Measurements from ENCODE around the gene PHAF1. TPM values are rescaled to one million over a fixed set of nuclear protein-coding genes. Genes with fewer than 3 reads are reported as not detected.

The PHAF1 gene
- total and polyA plus RNA-seq, 2 of the 13 experiments (the other 11 are each of a cell fraction or from before 2014, with no cell fraction given) = 48.3 to 174 TPM

GRCh38 chr16:67186550-67186950 is 76.8 kb downstream of the PHAF1 start:
- peaks cover 61% of the 10 kb centered on the region for H3K4me1 ChIP-seq (ENCODE audit: insufficient read depth, low read length)
- H3K79me2 ChIP-seq (ENCODE audit: insufficient read depth, low read length) = no peaks in the 10 kb centered on the region
- H3K4me3 ChIP-seq (replicated peaks in 1 of 3; ENCODE audit: insufficient read depth in 1 of 3, low read depth in 2 of 3, low read length in 3 of 3) = no peak overlapping the region
- WGBS (ENCODE audit: low lambda C conversion rate) = 3% methylated on average over 4 of the region's 5 CpGs
- H2AFZ ChIP-seq (ENCODE audit: low read length) = no peak overlapping the region
- POLR2A ChIA-PET = interaction anchor here (1.0 kb wide), 1 partner anchor 16 kb away, joined by 3 read pairs; the partner anchor contains the start of gene NOL3
- H3K4me2 ChIP-seq (ENCODE audit: low read depth, low read length) = no peak overlapping the region
- ATAC-seq (no peak), DNase-seq (ENCODE audit: low spot score) (no peak), FAIRE-seq (no peak)
- H3K9me3 ChIP-seq (ENCODE audit: low read length) = no peaks in the 10 kb centered on the region
- no peak overlapping the region for H3K9ac ChIP-seq (ENCODE audit: insufficient read depth, low read depth, low read length)
- BruUV-seq (replicated peaks) = no TSS peak
- peaks cover 7 to 10% of the 10 kb centered on the region in 2 experiments; a peak in 2 of 5 replicates for H3K27me3 ChIP-seq (ENCODE audit: control insufficient read depth in 1 of 2, insufficient read depth in 2 of 2, low read length in 2 of 2)
- CTCF ChIA-PET (ENCODE audit: low intra/inter-chr PET ratio, low total read pairs) = interaction anchor here (1.6 to 2.5 kb wide), 3 partner anchors 12 to 239 kb away, joined by 5 to 12 read pairs (median 6); no protein-coding TSS in a partner anchor
- H4K20me1 ChIP-seq (ENCODE audit: insufficient read depth, low read length) = no peaks in the 10 kb centered on the region
- H3K36me3 ChIP-seq (replicated peaks in 1 of 2; ENCODE audit: control insufficient read depth in 1 of 2, insufficient read depth in 2 of 2, low read length in 2 of 2) = no peaks in the 10 kb centered on the region
- intact Hi-C loops (cut with micrococcal nuclease; ENCODE audit: unreplicated experiment) (loop anchor here (5.0 kb wide), 1 partner anchor 41 kb away; the partner anchor contains the start of gene TMEM208), in situ Hi-C loops (cut with HindIII; ENCODE audit: extremely low pct_ligation_motif_present, low pct_unique_long_range_greater_than_20kb) (loop anchor here (5.0 kb wide), 1 partner anchor 209 kb away; no protein-coding TSS in a partner anchor)
- H3K27ac ChIP-seq (ENCODE audit: extremely low read length, insufficient read depth, low read length) = no peak overlapping the region
- peak; percentile 60; the same call in 1 of the 2 replicates for TF ChIP-seq ZNF281 (CRISPR knock-in tag; IDR thresholded peaks at IDR 0.05; ENCODE audit: borderline replicate concordance)
- TF ChIP-seq RELA (CRISPR knock-in tag; IDR thresholded peaks at IDR 0.05) = no peak
- TF ChIP-seq ZNF280B (CRISPR knock-in tag; IDR thresholded peaks at IDR 0.05; ENCODE audit: borderline replicate concordance) = no peak
- TF ChIP-seq CCAR2 (optimal IDR thresholded peaks at IDR 0.05; ENCODE audit: low read depth, low read length) = no peak
- TF ChIP-seq ZBTB46 (CRISPR knock-in tag; IDR thresholded peaks at IDR 0.05; ENCODE audit: borderline replicate concordance) = no peak
- TF ChIP-seq ZNF530 (CRISPR knock-in tag; IDR thresholded peaks at IDR 0.05; ENCODE audit: low read depth) = no peak
- no peak for TF ChIP-seq THAP8 (CRISPR knock-in tag; IDR thresholded peaks at IDR 0.05; ENCODE audit: borderline replicate concordance)
- no peak for TF ChIP-seq ARNT2 (CRISPR knock-in tag; IDR thresholded peaks at IDR 0.05; ENCODE audit: low read depth)
- TF ChIP-seq ZC3H13 (CRISPR knock-in tag; IDR thresholded peaks at IDR 0.05) = 0 out of 2 replicates have a peak, but pooled peaks have one; percentile 6
- no peak for TF ChIP-seq NKX3-1 (CRISPR knock-in tag; IDR thresholded peaks at IDR 0.05)
- TF ChIP-seq SMYD3 (CRISPR knock-in tag; IDR thresholded peaks at IDR 0.05) = no peak
- no peak for TF ChIP-seq FUBP1 (CRISPR knock-in tag; IDR thresholded peaks at IDR 0.05; ENCODE audit: borderline replicate concordance)
- TF ChIP-seq TBX3 (IDR thresholded peaks at IDR 0.05; ENCODE audit: borderline replicate concordance) = no peak
- TF ChIP-seq KLF16 (CRISPR knock-in tag; IDR thresholded peaks at IDR 0.05) = no peak
- no peak for TF ChIP-seq FOXO1 (CRISPR knock-in tag; IDR thresholded peaks at IDR 0.05)

All from HepG2 (cell line).